ENCODE results near the gene GPRASP3.

GPRASP3 gene

GRCh38 chrX:102765809-102766208 is 45.3 kb downstream of the GPRASP3 start:
- DNase-seq = no peak

- DNase-seq = no peak
Observed at GRCh38 chrX:102767287-102767686, 46.7 kb downstream of the GPRASP3 start.

GRCh38 chrX:102768987-102769761 is 48.6 kb downstream of the GPRASP3 start:
- DNase-seq = peak; percentile 82
